WTC11 (cell line): ENCODE measurements around the gene CRABP2. TPM values are rescaled to one million over a fixed set of nuclear protein-coding genes. Genes with fewer than 3 reads are reported as not detected.
A peak's percentile ranks its signal among the peaks of the same experiment; 100 is the strongest.

Experiments
- ATAC-seq: fragments of 200-7000 bp; cut with Tn5 transposase; 2 replicates; pipeline ENCODE4 v1.10.0; 2021; ENCODE audit warnings: mild to moderate bottlenecking, moderate library complexity
- CTCF ChIA-PET: fragments of 300-600 bp; sonication (Branson Sonifier 250); formaldehyde crosslinking; loops from one replicate; lab custom pipeline; 2021; ENCODE audit warnings: antibody characterized with exemption; lab: Charles Lee
- POLR2A ChIA-PET: fragments of 350-600 bp; sonication (Branson Sonifier 250); formaldehyde crosslinking; loops from one replicate; lab custom pipeline; 2021; ENCODE audit warnings: antibody characterized with exemption; lab: Charles Lee
- DNase-seq: peaks from one replicate; pipeline ENCODE4 v3.0.0; 2021; ENCODE audit warnings: low spot score
- H3K27ac Mint-ChIP-seq: 2 replicates; pipeline ENCODE4 v1.8.0; 2021; ENCODE audit warnings: mixed read lengths
- H3K27me3 Mint-ChIP-seq: 2 replicates; pipeline ENCODE4 v1.8.0; 2021; ENCODE audit warnings: low read depth, mild to moderate bottlenecking, moderate library complexity, mixed read lengths
- H3K36me3 Mint-ChIP-seq: 2 replicates; pipeline ENCODE4 v1.8.0; 2021; ENCODE audit warnings: mixed read lengths
- H3K4me1 Mint-ChIP-seq: 2 replicates; pipeline ENCODE4 v1.8.0; 2022; ENCODE audit warnings: mixed read lengths
- H3K4me3 Mint-ChIP-seq: 2 replicates; pipeline ENCODE4 v1.8.0; 2021; ENCODE audit warnings: mild to moderate bottlenecking, moderate library complexity, mixed read lengths
- H3K9me3 Mint-ChIP-seq: 2 replicates; pipeline ENCODE4 v1.8.0; 2021; ENCODE audit warnings: mixed read lengths
- ATF1 ChIP-seq: sonication (generic); formaldehyde crosslinking; IDR thresholded peaks from 2 replicates; pipeline ENCODE4 v1.8.1; 2023; ENCODE audit warnings: mild to moderate bottlenecking, moderate library complexity, missing genetic modification reagents
- ATF2 ChIP-seq: sonication (generic); formaldehyde crosslinking; IDR thresholded peaks from 2 replicates; pipeline ENCODE4 v1.8.1; 2022; ENCODE audit warnings: low read depth, missing genetic modification reagents, borderline replicate concordance
- ESRRA ChIP-seq: sonication (generic); formaldehyde crosslinking; IDR thresholded peaks from 2 replicates; pipeline ENCODE4 v1.8.1; 2022; ENCODE audit warnings: mild to moderate bottlenecking, missing genetic modification reagents, borderline replicate concordance
- KAT7 ChIP-seq: sonication (generic); formaldehyde crosslinking; IDR thresholded peaks from 2 replicates; pipeline ENCODE4 v1.8.1; 2023; ENCODE audit warnings: missing genetic modification reagents, mild to moderate bottlenecking, borderline replicate concordance
- MYBL2 ChIP-seq: sonication (generic); formaldehyde crosslinking; IDR thresholded peaks from 2 replicates; pipeline ENCODE4 v1.8.1; 2023; ENCODE audit warnings: mild to moderate bottlenecking, moderate library complexity, missing genetic modification reagents
- NFYB ChIP-seq: sonication (generic); formaldehyde crosslinking; conservative IDR thresholded peaks from 2 replicates; pipeline ENCODE4 v1.8.0; 2022; ENCODE audit warnings: low read depth, missing genetic modification reagents
- NR3C1 ChIP-seq: sonication (generic); formaldehyde crosslinking; conservative IDR thresholded peaks from 2 replicates; pipeline ENCODE4 v1.8.1; 2023; ENCODE audit warnings: low read depth, mild to moderate bottlenecking, missing genetic modification reagents
- TEAD1 ChIP-seq: sonication (generic); formaldehyde crosslinking; IDR thresholded peaks from 2 replicates; pipeline ENCODE4 v1.8.0; 2022; ENCODE audit warnings: mild to moderate bottlenecking, missing genetic modification reagents
- ZNF416 ChIP-seq: fragments of 250-450 bp; sonication (Bioruptor Pico); IDR thresholded peaks from 2 replicates; pipeline ENCODE4 v1.9.0; 2021; ENCODE audit warnings: mild to moderate bottlenecking, inconsistent platforms
- ZNF423 ChIP-seq: fragments of 250-450 bp; sonication (Bioruptor Pico); IDR thresholded peaks from 2 replicates; pipeline ENCODE4 v2.1.2; 2022; ENCODE audit warnings: mild to moderate bottlenecking, moderate library complexity
- total RNA-seq: library from RNA; stranded (reverse); gene quantifications from 3 replicates; pipeline ENCODE4 v1.2.3, GENCODE V29; 2021
- TF ChIP-seq, protein P1 (sequence below): fragments of 250-450 bp; sonication (Bioruptor Pico); IDR thresholded peaks from 2 replicates; pipeline ENCODE4 v1.9.0; 2021; ENCODE audit warnings: mild to moderate bottlenecking
- TF ChIP-seq, protein P2 (sequence below): sonication (generic); formaldehyde crosslinking; IDR thresholded peaks from 2 replicates; pipeline ENCODE4 v1.8.0; 2023; ENCODE audit warnings: missing genetic modification reagents
- TF ChIP-seq, protein P3 (sequence below): sonication (generic); formaldehyde crosslinking; IDR thresholded peaks from 2 replicates; pipeline ENCODE4 v1.8.1; 2022; ENCODE audit warnings: mild to moderate bottlenecking, missing genetic modification reagents, moderate library complexity, borderline replicate concordance
- TF ChIP-seq, protein P4 (sequence below): sonication (generic); formaldehyde crosslinking; IDR thresholded peaks from 2 replicates; pipeline ENCODE4 v1.8.1; 2023; ENCODE audit warnings: mild to moderate bottlenecking, missing genetic modification reagents, moderate library complexity
- TF ChIP-seq, protein P5 (sequence below): fragments of 250-450 bp; sonication (Bioruptor Pico); IDR thresholded peaks from 2 replicates; pipeline ENCODE4 v1.9.0; 2021; ENCODE audit warnings: mild to moderate bottlenecking, borderline replicate concordance

CRABP2 gene
- total RNA-seq, 1 experiment from 2014 or later = 135 TPM

DNA sequence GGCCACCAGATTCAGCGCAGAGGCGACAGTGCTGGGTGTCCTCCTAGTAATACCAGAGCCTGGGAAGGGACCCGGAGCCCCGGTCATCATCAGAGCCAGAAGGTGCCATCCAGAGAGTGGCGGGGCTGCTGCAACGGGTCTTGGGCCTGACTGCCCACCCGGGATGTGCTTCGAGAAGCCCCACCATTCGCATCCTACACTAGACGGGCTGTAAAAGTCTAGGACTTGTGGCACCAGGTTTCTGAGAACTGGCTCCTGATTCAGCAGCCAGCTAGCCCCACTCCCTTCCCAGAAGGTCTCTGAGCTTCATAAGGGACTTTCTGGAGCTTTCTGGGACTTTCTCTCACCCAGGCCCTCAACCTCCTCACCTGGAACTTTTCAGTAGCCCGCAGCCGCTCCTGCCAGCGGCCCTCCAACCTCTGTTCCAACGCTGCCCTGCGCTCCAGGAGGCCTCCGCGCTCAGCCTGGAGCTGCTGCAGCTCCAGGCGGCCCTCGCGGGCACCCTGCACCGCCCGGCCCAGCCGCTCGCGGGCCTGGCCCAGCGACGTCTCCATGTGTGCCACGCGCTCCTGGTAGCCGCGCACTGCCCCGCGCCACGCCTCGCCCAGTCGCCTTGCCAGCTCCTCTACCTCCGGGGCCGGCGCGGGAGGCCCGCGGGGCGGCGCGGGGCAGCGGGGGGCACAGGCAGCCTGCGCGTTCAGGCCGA, 29.1 kb downstream of the CRABP2 start:
- DNase-seq = no peak
- POLR2A ChIA-PET = interaction anchor here (0.8 to 6.5 kb wide), 12 partner anchors 8 to 75 kb away, joined by 3 to 150 read pairs (median 10); partner anchors contain the start of genes CRABP2, HAPLN2, HDGF and METTL25B
- Mint-ChIP-seq H3K27ac (no peak overlapping the region), H3K4me3 (peak overlapping the region; percentile 76), H3K27me3 (peaks cover 36% of the 10 kb centered on the region), H3K4me1 (peaks cover 61% of the 10 kb centered on the region), H3K36me3 (peaks cover 23% of the 10 kb centered on the region), H3K9me3 (peaks cover 11% of the 10 kb centered on the region)
- CTCF ChIA-PET = interaction anchor here (0.6 to 13.4 kb wide), 29 partner anchors 8 to 466 kb away, joined by 3 to 437 read pairs (median 7); partner anchors contain the start of genes BCAN, CRABP2, HAPLN2 and HDGF
- TF ChIP-seq, protein P1, sequence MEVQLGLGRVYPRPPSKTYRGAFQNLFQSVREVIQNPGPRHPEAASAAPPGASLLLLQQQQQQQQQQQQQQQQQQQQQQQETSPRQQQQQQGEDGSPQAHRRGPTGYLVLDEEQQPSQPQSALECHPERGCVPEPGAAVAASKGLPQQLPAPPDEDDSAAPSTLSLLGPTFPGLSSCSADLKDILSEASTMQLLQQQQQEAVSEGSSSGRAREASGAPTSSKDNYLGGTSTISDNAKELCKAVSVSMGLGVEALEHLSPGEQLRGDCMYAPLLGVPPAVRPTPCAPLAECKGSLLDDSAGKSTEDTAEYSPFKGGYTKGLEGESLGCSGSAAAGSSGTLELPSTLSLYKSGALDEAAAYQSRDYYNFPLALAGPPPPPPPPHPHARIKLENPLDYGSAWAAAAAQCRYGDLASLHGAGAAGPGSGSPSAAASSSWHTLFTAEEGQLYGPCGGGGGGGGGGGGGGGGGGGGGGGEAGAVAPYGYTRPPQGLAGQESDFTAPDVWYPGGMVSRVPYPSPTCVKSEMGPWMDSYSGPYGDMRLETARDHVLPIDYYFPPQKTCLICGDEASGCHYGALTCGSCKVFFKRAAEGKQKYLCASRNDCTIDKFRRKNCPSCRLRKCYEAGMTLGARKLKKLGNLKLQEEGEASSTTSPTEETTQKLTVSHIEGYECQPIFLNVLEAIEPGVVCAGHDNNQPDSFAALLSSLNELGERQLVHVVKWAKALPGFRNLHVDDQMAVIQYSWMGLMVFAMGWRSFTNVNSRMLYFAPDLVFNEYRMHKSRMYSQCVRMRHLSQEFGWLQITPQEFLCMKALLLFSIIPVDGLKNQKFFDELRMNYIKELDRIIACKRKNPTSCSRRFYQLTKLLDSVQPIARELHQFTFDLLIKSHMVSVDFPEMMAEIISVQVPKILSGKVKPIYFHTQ (CRISPR knock-in tag) = no peak
- 0 out of 2 replicates have a peak, but pooled peaks have one; percentile 83 for TF ChIP-seq NR3C1 (CRISPR knock-in tag)
- peak; percentile 37; the same call in 1 of the 2 replicates for TF ChIP-seq ZNF423
- no peak for ATAC-seq

- Mint-ChIP-seq H3K27me3 (peaks cover 32% of the 10 kb centered on the region), H3K9me3 (peaks cover 11% of the 10 kb centered on the region), H3K4me3 (peak overlapping the region; percentile 76), H3K36me3 (peaks cover 27% of the 10 kb centered on the region), H3K27ac (peak overlapping the region; percentile 89), H3K4me1 (peaks cover 63% of the 10 kb centered on the region)
- ChIA-PET CTCF (interaction anchor here (1.3 to 13.4 kb wide), 13 partner anchors 9 to 217 kb away, joined by 4 to 437 read pairs (median 32); partner anchors contain the start of genes BCAN, CRABP2, HAPLN2 and MEF2D), POLR2A (interaction anchor here (1.1 to 6.5 kb wide), 10 partner anchors 7 to 76 kb away, joined by 3 to 150 read pairs (median 10); partner anchors contain the start of genes CRABP2, HAPLN2 and HDGF)
- DNase-seq (no peak), ATAC-seq (0 out of 2 replicates have a peak, but pooled peaks have one; percentile 0)
- TF ChIP-seq, protein P1 (CRISPR knock-in tag) = no peak
- no peak for TF ChIP-seq MYBL2 (CRISPR knock-in tag)
- TF ChIP-seq ZNF416 = no peak
- no peak for TF ChIP-seq ATF1 (CRISPR knock-in tag)
- 0 out of 2 replicates have a peak, but pooled peaks have one; percentile 1 for TF ChIP-seq KAT7
- TF ChIP-seq, protein P2, sequence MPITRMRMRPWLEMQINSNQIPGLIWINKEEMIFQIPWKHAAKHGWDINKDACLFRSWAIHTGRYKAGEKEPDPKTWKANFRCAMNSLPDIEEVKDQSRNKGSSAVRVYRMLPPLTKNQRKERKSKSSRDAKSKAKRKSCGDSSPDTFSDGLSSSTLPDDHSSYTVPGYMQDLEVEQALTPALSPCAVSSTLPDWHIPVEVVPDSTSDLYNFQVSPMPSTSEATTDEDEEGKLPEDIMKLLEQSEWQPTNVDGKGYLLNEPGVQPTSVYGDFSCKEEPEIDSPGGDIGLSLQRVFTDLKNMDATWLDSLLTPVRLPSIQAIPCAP (CRISPR knock-in tag) = 0 out of 2 replicates have a peak, but pooled peaks have one; percentile 24
- TF ChIP-seq TEAD1 (CRISPR knock-in tag) = no peak
- no peak for TF ChIP-seq ESRRA
- TF ChIP-seq, protein P3, sequence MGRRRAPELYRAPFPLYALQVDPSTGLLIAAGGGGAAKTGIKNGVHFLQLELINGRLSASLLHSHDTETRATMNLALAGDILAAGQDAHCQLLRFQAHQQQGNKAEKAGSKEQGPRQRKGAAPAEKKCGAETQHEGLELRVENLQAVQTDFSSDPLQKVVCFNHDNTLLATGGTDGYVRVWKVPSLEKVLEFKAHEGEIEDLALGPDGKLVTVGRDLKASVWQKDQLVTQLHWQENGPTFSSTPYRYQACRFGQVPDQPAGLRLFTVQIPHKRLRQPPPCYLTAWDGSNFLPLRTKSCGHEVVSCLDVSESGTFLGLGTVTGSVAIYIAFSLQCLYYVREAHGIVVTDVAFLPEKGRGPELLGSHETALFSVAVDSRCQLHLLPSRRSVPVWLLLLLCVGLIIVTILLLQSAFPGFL (CRISPR knock-in tag) = no peak
- TF ChIP-seq NFYB (CRISPR knock-in tag) = no peak
- TF ChIP-seq, protein P4, sequence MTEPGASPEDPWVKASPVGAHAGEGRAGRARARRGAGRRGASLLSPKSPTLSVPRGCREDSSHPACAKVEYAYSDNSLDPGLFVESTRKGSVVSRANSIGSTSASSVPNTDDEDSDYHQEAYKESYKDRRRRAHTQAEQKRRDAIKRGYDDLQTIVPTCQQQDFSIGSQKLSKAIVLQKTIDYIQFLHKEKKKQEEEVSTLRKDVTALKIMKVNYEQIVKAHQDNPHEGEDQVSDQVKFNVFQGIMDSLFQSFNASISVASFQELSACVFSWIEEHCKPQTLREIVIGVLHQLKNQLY (CRISPR knock-in tag) = no peak
- TF ChIP-seq, protein P5, sequence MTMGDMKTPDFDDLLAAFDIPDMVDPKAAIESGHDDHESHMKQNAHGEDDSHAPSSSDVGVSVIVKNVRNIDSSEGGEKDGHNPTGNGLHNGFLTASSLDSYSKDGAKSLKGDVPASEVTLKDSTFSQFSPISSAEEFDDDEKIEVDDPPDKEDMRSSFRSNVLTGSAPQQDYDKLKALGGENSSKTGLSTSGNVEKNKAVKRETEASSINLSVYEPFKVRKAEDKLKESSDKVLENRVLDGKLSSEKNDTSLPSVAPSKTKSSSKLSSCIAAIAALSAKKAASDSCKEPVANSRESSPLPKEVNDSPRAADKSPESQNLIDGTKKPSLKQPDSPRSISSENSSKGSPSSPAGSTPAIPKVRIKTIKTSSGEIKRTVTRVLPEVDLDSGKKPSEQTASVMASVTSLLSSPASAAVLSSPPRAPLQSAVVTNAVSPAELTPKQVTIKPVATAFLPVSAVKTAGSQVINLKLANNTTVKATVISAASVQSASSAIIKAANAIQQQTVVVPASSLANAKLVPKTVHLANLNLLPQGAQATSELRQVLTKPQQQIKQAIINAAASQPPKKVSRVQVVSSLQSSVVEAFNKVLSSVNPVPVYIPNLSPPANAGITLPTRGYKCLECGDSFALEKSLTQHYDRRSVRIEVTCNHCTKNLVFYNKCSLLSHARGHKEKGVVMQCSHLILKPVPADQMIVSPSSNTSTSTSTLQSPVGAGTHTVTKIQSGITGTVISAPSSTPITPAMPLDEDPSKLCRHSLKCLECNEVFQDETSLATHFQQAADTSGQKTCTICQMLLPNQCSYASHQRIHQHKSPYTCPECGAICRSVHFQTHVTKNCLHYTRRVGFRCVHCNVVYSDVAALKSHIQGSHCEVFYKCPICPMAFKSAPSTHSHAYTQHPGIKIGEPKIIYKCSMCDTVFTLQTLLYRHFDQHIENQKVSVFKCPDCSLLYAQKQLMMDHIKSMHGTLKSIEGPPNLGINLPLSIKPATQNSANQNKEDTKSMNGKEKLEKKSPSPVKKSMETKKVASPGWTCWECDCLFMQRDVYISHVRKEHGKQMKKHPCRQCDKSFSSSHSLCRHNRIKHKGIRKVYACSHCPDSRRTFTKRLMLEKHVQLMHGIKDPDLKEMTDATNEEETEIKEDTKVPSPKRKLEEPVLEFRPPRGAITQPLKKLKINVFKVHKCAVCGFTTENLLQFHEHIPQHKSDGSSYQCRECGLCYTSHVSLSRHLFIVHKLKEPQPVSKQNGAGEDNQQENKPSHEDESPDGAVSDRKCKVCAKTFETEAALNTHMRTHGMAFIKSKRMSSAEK = 0 out of 2 replicates have a peak, but pooled peaks have one; percentile 51
- no peak for TF ChIP-seq ATF2 (CRISPR knock-in tag)
Measured at GRCh38 chr1:156675210-156676113, 29.9 kb downstream of the CRABP2 start.
